GM06990 (cell line): ENCODE results near the gene SRRM3.

ENCODE experiments used
- DNase-seq: peaks from one replicate; pipeline ENCODE4 v3.0.0-alpha.2; 2011; ENCODE audit not compliant: insufficient read length; ENCODE audit errors: extremely low read depth
- H3K27me3 ChIP-seq: replicated peaks from 2 replicates; pipeline ENCODE4 v1.6.0; 2011; ENCODE audit warnings: low read length; ENCODE audit not compliant: control insufficient read depth, insufficient read depth
- H3K36me3 ChIP-seq: 2 replicates; pipeline ENCODE4 v1.5.1; 2011; ENCODE audit warnings: low read length; ENCODE audit not compliant: control insufficient read depth, insufficient read depth
- H3K4me3 ChIP-seq: replicated peaks from 2 replicates; pipeline ENCODE4 v1.5.1; 2011; ENCODE audit warnings: low read depth, mild to moderate bottlenecking, control low read depth, low read length
- CTCF ChIP-seq: IDR thresholded peaks from 2 replicates; pipeline ENCODE4 v1.5.1; 2011; ENCODE audit warnings: low read length, control low read depth, mild to moderate bottlenecking, inconsistent platforms; ENCODE audit not compliant: insufficient read depth, poor library complexity, severe bottlenecking

The SRRM3 gene

DNA sequence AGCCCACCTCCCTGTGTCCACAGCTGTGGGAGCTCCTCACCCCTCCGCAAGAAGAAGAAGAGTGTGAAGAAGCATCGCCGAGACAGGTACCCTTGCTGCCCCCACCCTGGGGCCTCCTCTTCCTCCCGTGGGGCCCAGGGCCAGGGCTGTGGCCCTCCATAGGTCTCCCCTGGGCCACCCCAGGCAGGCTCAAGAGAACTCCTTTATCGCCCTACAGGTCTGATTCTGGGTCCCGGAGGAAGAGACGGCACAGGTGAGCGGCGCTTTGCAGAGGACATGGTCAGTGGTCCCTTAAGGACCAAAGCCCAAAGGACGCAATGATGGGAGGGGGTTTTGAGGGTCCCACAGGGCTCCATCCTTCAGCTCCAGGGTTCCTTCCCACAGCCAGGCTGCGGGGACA lies 59.6 kb downstream of the SRRM3 start:
- Histone ChIP-seq H3K36me3 (no peaks in the 10 kb centered on the region), H3K27me3 (no peaks in the 10 kb centered on the region), H3K4me3 (no peak overlapping the region)
- no peak for DNase-seq
- no peak for TF ChIP-seq CTCF

GRCh38 chr7:76261931-76262330 lies 60.2 kb downstream of the SRRM3 start:
- Histone ChIP-seq H3K27me3 (no peaks in the 10 kb centered on the region), H3K36me3 (no peaks in the 10 kb centered on the region), H3K4me3 (no peak overlapping the region)
- no peak for DNase-seq
- TF ChIP-seq CTCF: no peak

DNA sequence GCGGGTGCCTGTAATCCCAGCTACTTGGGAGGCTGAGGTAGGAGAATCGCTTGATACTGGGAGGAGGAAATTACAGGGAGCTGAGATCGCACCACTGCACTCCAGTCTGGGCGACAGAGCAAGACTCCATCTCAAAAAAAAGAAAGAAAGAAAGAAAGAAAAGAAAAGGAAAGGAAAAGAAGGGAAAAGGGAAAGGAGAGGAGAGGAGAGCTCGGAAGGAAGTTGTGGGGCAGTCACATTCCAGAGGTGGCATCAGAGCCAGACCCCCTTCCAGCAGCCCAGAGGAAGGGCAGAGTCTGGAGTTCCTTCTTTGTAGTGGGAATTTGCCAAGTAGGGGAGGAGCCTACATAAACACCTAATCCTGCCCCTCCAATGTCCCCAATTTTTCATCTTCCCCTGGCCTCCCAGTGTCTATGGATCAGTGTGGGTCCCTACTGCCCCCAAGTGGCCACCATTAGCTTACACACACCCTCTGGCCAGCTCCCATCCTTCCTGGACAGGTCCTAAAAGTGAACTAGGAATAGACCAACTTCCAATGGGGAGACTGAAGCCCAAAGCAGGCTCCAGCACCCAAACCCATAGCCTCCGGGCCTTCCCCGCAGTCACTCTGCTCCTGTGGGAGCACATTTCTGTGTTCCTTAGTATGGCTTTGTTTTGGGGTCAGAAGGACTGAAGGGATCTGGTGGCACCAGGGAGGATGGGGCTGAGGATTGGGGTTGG lies 61.1 kb downstream of the SRRM3 start:
- peak; percentile 81 for TF ChIP-seq CTCF
- no peaks in the 10 kb centered on the region for H3K36me3 ChIP-seq
- H3K4me3 ChIP-seq: no peak overlapping the region
- DNase-seq: no peak
- H3K27me3 ChIP-seq: no peaks in the 10 kb centered on the region

- TF ChIP-seq CTCF: no peak
- no peaks in the 10 kb centered on the region for H3K36me3 ChIP-seq
- no peak for DNase-seq
- H3K27me3 ChIP-seq: no peaks in the 10 kb centered on the region
- no peak overlapping the region for H3K4me3 ChIP-seq
These were observed 63.6 kb downstream of the SRRM3 start for GRCh38 chr7:76265299-76265698.

GRCh38 chr7:76267107-76267893 lies 65.6 kb downstream of the SRRM3 start:
- no peak for TF ChIP-seq CTCF
- Histone ChIP-seq H3K4me3 (peak overlapping the region; percentile 51), H3K27me3 (no peaks in the 10 kb centered on the region), H3K36me3 (no peaks in the 10 kb centered on the region)
- DNase-seq: no peak

DNA sequence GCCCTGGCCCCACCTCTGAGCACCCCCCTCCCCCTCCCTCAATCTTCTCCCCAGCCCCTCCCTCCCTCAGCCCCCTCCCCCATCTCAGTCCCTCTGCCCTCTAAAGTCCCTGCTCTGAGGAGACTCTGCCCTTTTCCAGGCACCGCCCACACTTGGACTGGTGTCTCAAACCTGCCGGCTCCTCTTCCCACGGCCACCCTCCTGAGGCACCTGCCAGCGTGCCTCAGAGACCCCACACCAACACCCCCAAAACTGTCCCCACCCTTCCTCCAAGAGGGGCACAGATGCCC lies 66.1 kb downstream of the SRRM3 start:
- H3K4me3 ChIP-seq: peak overlapping the region; percentile 13; the same call in 1 of the 2 replicates
- TF ChIP-seq CTCF: no peak
- DNase-seq: no peak
- H3K36me3 ChIP-seq: no peaks in the 10 kb centered on the region
- no peaks in the 10 kb centered on the region for H3K27me3 ChIP-seq
